Glomerular endothelial cell (primary cell): ENCODE measurements around the gene SLC2A8. TPM values are rescaled to one million over a fixed set of nuclear protein-coding genes. Genes with fewer than 3 reads are reported as not detected.

ENCODE experiments used
- DNase-seq: peaks from one replicate; pipeline ENCODE4 v3.0.0-alpha.2; 2011; ENCODE audit warnings: low read depth, low spot score; ENCODE audit errors: extremely low read depth
- total RNA-seq: library from RNA; depleted of rRNA; stranded (reverse); fragments of >200 nt; gene quantifications from 2 replicates; pipeline ENCODE4 v1.2.3, GENCODE V29; 2015

The SLC2A8 gene
- total RNA-seq, 1 donor from 2014 or later: 17.9 TPM

- DNase-seq: no peak
Measured at GRCh38 chr9:127399736-127400269, 2.8 kb downstream of the SLC2A8 start.

DNA sequence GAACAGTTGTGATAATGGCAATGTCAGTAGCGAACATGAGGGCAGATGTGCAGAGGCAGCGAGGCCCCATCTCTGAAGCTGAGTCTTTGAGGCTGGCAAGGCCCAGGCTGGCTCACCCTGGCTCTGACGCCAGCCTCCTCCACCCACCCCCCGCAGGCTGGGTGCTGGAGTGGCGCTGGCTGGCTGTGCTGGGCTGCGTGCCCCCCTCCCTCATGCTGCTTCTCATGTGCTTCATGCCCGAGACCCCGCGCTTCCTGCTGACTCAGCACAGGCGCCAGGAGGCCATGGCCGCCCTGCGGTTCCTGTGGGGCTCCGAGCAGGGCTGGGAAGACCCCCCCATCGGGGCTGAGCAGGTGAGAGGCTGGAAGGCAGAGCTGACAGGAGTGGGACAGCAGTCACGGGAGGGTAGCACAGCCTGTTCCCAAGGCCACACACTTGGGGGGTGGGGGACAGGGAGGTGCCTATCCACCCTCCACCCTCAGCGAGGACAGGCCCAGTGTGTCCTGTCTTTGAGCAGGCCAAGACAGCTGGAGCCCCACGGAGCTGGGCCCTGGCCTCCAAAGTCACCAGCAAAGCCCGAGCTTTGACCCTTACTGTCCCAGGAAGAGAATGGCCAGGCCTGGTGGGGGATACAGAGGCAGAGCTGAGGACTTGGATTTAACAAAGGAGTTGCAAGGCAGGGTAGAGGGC is 5.6 kb downstream of the SLC2A8 start:
- no peak for DNase-seq

DNA sequence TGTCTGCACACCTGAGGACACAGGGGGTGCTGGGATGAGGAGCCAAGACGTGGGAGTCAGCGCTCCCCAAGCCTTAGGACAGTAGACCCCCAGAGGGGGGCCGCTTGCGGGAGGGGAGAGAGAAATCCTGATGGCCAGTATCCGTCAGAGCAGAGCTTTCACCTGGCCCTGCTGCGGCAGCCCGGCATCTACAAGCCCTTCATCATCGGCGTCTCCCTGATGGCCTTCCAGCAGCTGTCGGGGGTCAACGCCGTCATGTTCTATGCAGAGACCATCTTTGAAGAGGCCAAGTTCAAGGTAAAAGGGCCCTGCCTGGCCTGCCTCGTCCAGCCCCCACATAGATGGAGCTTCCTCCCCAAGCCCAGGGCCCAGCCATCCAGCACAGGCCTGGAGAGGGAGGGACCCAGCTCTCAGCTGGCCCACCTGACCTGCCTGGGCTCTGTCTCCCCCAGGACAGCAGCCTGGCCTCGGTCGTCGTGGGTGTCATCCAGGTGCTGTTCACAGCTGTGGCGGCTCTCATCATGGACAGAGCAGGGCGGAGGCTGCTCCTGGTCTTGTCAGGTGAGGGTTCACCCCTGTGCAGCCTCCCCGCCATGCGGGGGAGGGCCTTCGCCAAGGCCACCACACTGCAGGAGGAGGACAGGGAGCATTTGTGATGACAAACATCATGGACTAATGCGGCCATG is 6.7 kb downstream of the SLC2A8 start:
- DNase-seq: no peak

DNA sequence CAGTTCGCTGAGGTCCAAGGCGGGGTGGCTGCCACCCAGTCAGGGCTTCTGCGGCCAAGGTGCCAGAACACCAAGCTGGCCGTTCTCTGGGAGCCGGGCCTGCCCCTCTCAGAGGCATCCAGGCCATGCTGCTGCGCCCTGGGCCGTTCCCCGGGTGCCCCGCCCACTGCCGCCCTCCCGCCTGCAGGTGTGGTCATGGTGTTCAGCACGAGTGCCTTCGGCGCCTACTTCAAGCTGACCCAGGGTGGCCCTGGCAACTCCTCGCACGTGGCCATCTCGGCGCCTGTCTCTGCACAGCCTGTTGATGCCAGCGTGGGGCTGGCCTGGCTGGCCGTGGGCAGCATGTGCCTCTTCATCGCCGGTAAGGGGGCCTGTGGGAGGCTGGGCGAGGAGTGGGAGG is 7.7 kb downstream of the SLC2A8 start:
- no peak for DNase-seq

- no peak for DNase-seq
Measured at GRCh38 chr9:127405344-127406125, 8.6 kb downstream of the SLC2A8 start.

- DNase-seq: no peak
Measured at GRCh38 chr9:127406799-127407491, 10.0 kb downstream of the SLC2A8 start.

- no peak for DNase-seq
Measured at GRCh38 chr9:127407492-127407843, 10.5 kb downstream of the SLC2A8 start.

GRCh38 chr9:127411122-127411521 is 14.2 kb downstream of the SLC2A8 start:
- no peak for DNase-seq

DNA sequence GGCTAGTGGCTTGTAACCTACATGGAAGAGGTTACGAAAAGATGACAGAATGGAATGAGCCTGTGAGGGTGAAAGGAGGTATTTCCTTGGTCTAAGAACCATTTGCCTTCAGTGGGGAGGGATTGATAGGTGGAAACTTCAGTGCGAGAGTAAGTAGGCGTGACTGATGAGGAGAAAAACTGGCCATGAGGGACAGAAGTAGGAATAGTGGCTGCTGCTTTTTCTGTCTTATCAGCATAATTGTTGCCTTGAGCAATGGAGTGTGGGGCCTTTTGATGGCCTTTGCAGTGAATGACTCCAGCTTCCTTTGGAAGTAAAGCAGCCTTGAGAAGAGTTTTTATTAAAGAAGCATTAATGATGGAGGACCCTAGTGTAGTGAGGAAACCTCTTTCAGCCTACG is 18.2 kb downstream of the SLC2A8 start:
- no peak for DNase-seq

DNA sequence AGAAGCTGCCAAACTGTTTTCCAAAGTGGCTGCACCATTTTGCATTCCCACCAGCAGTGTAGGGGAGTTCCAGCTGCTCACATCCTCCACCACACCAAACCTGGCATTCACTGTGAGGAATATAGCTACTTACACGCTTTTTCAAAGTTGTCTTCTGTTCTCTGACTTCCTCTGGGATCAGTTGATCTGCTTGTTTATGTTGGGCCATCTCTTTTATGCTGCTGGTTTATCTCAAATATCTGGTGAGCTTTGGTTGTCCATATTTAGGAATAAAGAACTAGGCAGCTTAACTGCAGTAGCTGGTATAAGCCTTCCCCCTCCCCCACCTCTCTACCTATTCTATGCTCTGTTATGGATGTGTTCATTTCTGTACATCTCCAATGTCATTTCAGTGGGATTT is 18.7 kb downstream of the SLC2A8 start:
- DNase-seq: no peak

- no peak for DNase-seq
Measured at GRCh38 chr9:127417131-127418036, 20.4 kb downstream of the SLC2A8 start.

GRCh38 chr9:127418037-127418471 is 21.1 kb downstream of the SLC2A8 start:
- no peak for DNase-seq

DNA sequence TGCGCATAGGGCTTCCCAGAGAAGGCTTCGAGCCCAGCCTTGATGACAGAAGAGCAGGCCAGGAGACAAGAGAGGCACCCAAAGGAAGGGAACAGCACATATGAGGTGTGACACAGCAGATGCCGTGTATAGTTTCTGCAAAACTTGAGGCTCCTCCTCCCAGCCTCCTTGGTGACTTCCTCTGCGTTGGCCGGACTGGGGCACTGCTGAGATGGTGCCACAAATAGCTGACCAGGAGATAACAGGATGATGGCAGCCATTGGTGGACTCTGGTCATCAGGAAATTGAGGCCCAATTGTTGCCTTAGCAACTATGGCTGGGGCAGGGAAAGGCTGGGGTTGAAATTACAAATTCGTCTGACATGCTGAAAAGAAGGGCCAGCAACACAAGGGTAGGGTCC is 22.4 kb downstream of the SLC2A8 start:
- DNase-seq: no peak

DNA sequence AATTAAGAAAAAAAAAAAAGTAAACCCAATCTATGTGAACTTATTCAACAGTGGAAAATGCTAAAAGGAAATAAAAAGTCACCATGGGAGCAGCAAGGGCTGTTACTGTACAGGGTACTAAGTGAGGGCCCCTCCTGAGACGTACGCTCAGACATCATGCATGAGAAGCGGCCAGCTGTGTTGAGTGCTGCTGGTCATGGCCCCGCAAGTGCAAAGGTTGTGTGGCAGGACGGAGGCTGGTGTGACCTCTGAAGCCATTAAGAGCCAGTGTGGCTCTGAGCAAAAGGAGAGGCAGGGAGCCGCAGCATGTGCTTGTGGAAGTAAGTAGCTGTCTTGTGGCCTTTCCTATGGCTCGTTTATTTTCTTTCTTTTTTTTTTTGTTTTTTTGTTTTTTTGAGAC is 24.1 kb downstream of the SLC2A8 start:
- no peak for DNase-seq

- no peak for DNase-seq
Measured at GRCh38 chr9:127422133-127422782, 25.3 kb downstream of the SLC2A8 start.

GRCh38 chr9:127422787-127423186 is 25.8 kb downstream of the SLC2A8 start:
- DNase-seq: no peak

DNA sequence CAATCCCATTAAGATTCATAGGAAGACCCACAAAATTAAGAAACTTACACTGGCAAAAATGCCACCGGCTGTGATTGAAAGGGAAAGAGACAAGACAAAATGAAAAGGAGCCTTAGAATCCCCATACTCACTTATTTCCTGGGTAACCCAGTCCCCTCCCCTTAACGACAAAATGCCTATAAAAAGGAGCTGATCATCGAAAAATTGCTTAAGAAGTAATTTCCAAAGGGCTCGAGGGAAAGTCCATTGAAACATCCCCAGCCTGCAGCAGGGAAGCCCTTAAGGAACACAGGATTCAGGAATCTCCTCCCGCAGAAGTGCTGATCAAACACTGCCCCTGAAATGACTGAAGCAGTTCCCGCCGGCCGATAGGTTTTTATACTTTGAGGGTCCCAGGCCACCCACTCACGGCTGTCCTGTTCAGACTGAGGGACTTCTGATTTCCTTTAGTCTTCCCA is 26.5 kb downstream of the SLC2A8 start:
- DNase-seq: no peak

GRCh38 chr9:127423934-127424675 is 27.1 kb downstream of the SLC2A8 start, which contains the start of gene ZNF79:
TSS of gene ZNF79 (plus strand) at chr9:127424382. CDS start at chr9:127424788, 406 bp downstream.
- DNase-seq: peak; percentile 75

DNA sequence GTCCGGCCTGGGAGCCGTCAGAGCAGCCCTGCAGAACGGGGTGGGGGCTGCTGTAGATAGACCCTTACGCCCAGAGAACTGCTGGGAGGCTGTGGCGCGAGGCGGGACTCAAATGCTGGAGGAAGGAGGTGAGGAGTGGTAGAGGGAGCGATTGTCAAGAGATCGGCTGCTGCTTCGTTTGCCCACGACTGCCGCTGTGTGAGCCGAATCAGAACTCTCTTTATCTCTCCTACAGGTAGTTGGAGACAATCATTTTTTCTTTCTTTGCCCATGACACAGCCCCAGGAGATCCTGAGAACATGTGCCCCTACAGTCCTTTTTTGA is 27.7 kb downstream of the SLC2A8 start:
- DNase-seq: no peak
